Subcutaneous abdominal adipose tissue (tissue), 5 donors: ENCODE data around the gene NCOA6.

ENCODE experiments used
- H3K27ac ChIP-seq: one replicate; pipeline ENCODE4 v1.7.0; 2013; ENCODE audit warnings: low read depth, mild to moderate bottlenecking, inconsistent platforms, low read length, moderate library complexity
- H3K27me3 ChIP-seq, 5 donors: one replicate each; pipeline ENCODE4 v1.7.0; 2013; ENCODE audit warnings: low read length in 5 of 5, inconsistent platforms in 1 of 5; ENCODE audit not compliant: control insufficient read depth in 5 of 5, insufficient read depth in 4 of 5
- H3K36me3 ChIP-seq, 5 donors: one replicate each; pipeline ENCODE4 v1.7.0; 2013; ENCODE audit warnings: low read length in 5 of 5; ENCODE audit not compliant: control insufficient read depth in 5 of 5, insufficient read depth in 5 of 5
- H3K4me1 ChIP-seq, 5 donors: one replicate each; pipeline ENCODE4 v1.7.0; 2013; ENCODE audit warnings: low read length in 5 of 5, mild to moderate bottlenecking in 3 of 5, moderate library complexity in 1 of 5; ENCODE audit not compliant: control insufficient read depth in 5 of 5, insufficient read depth in 5 of 5
- H3K4me3 ChIP-seq, 5 donors: one replicate each; pipeline ENCODE4 v1.7.0; 2013; ENCODE audit warnings: low read length in 5 of 5, low read depth in 1 of 5
- H3K9ac ChIP-seq, 5 donors: one replicate each; pipeline ENCODE4 v1.7.0; 2013; ENCODE audit warnings: low read length in 5 of 5, mild to moderate bottlenecking in 4 of 5, moderate library complexity in 3 of 5
- H3K9me3 ChIP-seq, 5 donors: one replicate each; pipeline ENCODE4 v1.7.0; 2013; ENCODE audit warnings: low read length in 5 of 5; ENCODE audit not compliant: control insufficient read depth in 5 of 5
- donor health status: healthy.
- donor health status: healthy.
- donor health status: healthy.
- donor health status: healthy.
- donor health status: healthy.

NCOA6 gene

GRCh38 chr20:34701405-34702085 is 123.9 kb downstream of the NCOA6 start:
- H3K27ac ChIP-seq, result no peak overlapping the region
- no peaks in the 10 kb centered on the region for H3K36me3 ChIP-seq
- H3K9me3 ChIP-seq, result no peaks in the 10 kb centered on the region
- H3K4me3 ChIP-seq, result no peak overlapping the region
- no peaks in the 10 kb centered on the region for H3K27me3 ChIP-seq
- H3K4me1 ChIP-seq, result peaks cover 7 to 29% (median 23%) of the 10 kb centered on the region in 5 donors
- no peak overlapping the region for H3K9ac ChIP-seq

GRCh38 chr20:34693414-34693813 is 132.0 kb downstream of the NCOA6 start:
- H3K27ac ChIP-seq, result no peak overlapping the region

GRCh38 chr20:34691838-34692237 is 133.6 kb downstream of the NCOA6 start:
- Histone ChIP-seq H3K36me3 (no peaks in the 10 kb centered on the region), H3K9ac (no peak overlapping the region), H3K4me3 (no peak overlapping the region), H3K4me1 (peaks cover 4 to 15% (median 9%) of the 10 kb centered on the region in 5 donors), H3K9me3 (no peaks in the 10 kb centered on the region), H3K27me3 (no peaks in the 10 kb centered on the region), H3K27ac (no peak overlapping the region)

More at GRCh38 chr20:34693414-34693813, 132.0 kb downstream of the NCOA6 start:
- Histone ChIP-seq H3K27me3 (no peaks in the 10 kb centered on the region), H3K36me3 (no peaks in the 10 kb centered on the region), H3K4me1 (peaks cover 4 to 15% (median 9%) of the 10 kb centered on the region in 5 donors), H3K9me3 (no peaks in the 10 kb centered on the region), H3K4me3 (peak overlapping the region in 1 of 5 donors; percentile 40), H3K9ac (no peak overlapping the region)

GRCh38 chr20:34689486-34689885 is 136.0 kb downstream of the NCOA6 start:
- H3K9me3 ChIP-seq, result no peaks in the 10 kb centered on the region
- no peaks in the 10 kb centered on the region for H3K36me3 ChIP-seq
- no peak overlapping the region for H3K27ac ChIP-seq
- no peaks in the 10 kb centered on the region for H3K27me3 ChIP-seq
- H3K4me1 ChIP-seq, result peaks cover 4 to 15% (median 9%) of the 10 kb centered on the region in 5 donors
- no peak overlapping the region for H3K4me3 ChIP-seq
- H3K9ac ChIP-seq, result no peak overlapping the region

GRCh38 chr20:34683667-34684066 is 141.8 kb downstream of the NCOA6 start:
- Histone ChIP-seq H3K4me1 (no peaks in the 10 kb centered on the region), H3K27me3 (no peaks in the 10 kb centered on the region), H3K9me3 (no peaks in the 10 kb centered on the region), H3K4me3 (no peak overlapping the region), H3K9ac (no peak overlapping the region), H3K27ac (no peak overlapping the region), H3K36me3 (no peaks in the 10 kb centered on the region)

GRCh38 chr20:34680586-34681175 is 144.8 kb downstream of the NCOA6 start:
- H3K9ac ChIP-seq, result no peak overlapping the region
- no peaks in the 10 kb centered on the region for H3K27me3 ChIP-seq
- peaks cover 3 to 12% (median 11%) of the 10 kb centered on the region in 5 donors for H3K4me1 ChIP-seq
- no peaks in the 10 kb centered on the region for H3K36me3 ChIP-seq
- H3K27ac ChIP-seq, result no peak overlapping the region
- H3K9me3 ChIP-seq, result no peaks in the 10 kb centered on the region
- no peak overlapping the region for H3K4me3 ChIP-seq

GRCh38 chr20:34676642-34677373 is 148.6 kb downstream of the NCOA6 start, which contains the start of gene PIGU:
Gene PIGU, minus strand, starts transcription at chr20:34677092. Its CDS starts 7 bp downstream, at chr20:34677085.
- Histone ChIP-seq H3K4me1 (peaks cover 3 to 12% (median 11%) of the 10 kb centered on the region in 5 donors), H3K9ac (peak within 1 kb of the TSS; percentile 19 to 79 (median 70)), H3K36me3 (no peaks in the 10 kb centered on the region), H3K27ac (peak within 1 kb of the TSS; percentile 72), H3K4me3 (peak within 1 kb of the TSS; percentile 79 to 90 (median 86)), H3K9me3 (no peaks in the 10 kb centered on the region), H3K27me3 (no peaks in the 10 kb centered on the region)

GRCh38 chr20:34675993-34676641 is 149.3 kb downstream of the NCOA6 start:
- Histone ChIP-seq H3K4me3 (peak overlapping the region; percentile 79 to 90 (median 86)), H3K27me3 (no peaks in the 10 kb centered on the region), H3K9ac (peak overlapping the region; percentile 19 to 70 (median 60)), H3K36me3 (no peaks in the 10 kb centered on the region), H3K27ac (peak overlapping the region; percentile 67), H3K9me3 (no peaks in the 10 kb centered on the region), H3K4me1 (peaks cover 3 to 12% (median 11%) of the 10 kb centered on the region in 5 donors)

- Histone ChIP-seq H3K4me3 (peak overlapping the region in 1 of 5 donors; percentile 90), H3K9me3 (no peaks in the 10 kb centered on the region), H3K4me1 (peaks cover 3 to 12% (median 11%) of the 10 kb centered on the region in 5 donors), H3K27ac (peak overlapping the region; percentile 67), H3K9ac (peak overlapping the region in 1 of 5 donors; percentile 70), H3K36me3 (no peaks in the 10 kb centered on the region), H3K27me3 (no peaks in the 10 kb centered on the region)
Observed at GRCh38 chr20:34675561-34675960, 149.9 kb downstream of the NCOA6 start.
